Activated CD4-positive, alpha-beta T cell treated with anti-CD3 and anti-CD28 coated beads, Interleukin-2, amount 10 ng/mL, durations not matched to agents 7 days and 5 days (primary cell): ENCODE measurements around the gene CSTPP1. TPM values are rescaled to one million over a fixed set of nuclear protein-coding genes. Genes with fewer than 3 reads are reported as not detected.
"Not testable (repeated sequence)": the region's sequence is repeated elsewhere in the genome, so short reads cannot be mapped to it uniquely, and the experiment has no call there.

ENCODE experiments used
- CTCF ChIA-PET: fragments of 350-600 bp; sonication (Branson Sonifier 250); formaldehyde crosslinking; loops from one replicate; lab custom pipeline; 2021; ENCODE audit warnings: antibody characterized with exemption; lab: Charles Lee
- POLR2A ChIA-PET: fragments of 350-600 bp; sonication (Branson Sonifier 250); formaldehyde crosslinking; loops from one replicate; lab custom pipeline; 2021; ENCODE audit warnings: antibody characterized with exemption; lab: Charles Lee
- DNase-seq: peaks from one replicate; pipeline ENCODE4 v3.0.0-alpha.2; 2020
- H3K27ac Mint-ChIP-seq: one replicate; pipeline ENCODE4 v1.8.0; 2021; ENCODE audit warnings: mild to moderate bottlenecking, moderate library complexity, mixed read lengths
- H3K27me3 Mint-ChIP-seq: one replicate; pipeline ENCODE4 v1.8.0; 2021; ENCODE audit warnings: mixed read lengths
- H3K36me3 Mint-ChIP-seq: one replicate; pipeline ENCODE4 v1.8.0; 2021; ENCODE audit warnings: low read depth, mixed read lengths
- H3K4me1 Mint-ChIP-seq: one replicate; pipeline ENCODE4 v1.8.0; 2021; ENCODE audit warnings: mixed read lengths
- H3K4me3 Mint-ChIP-seq: one replicate; pipeline ENCODE4 v1.8.0; 2021; ENCODE audit warnings: mild to moderate bottlenecking, moderate library complexity, mixed read lengths
- H3K9me3 Mint-ChIP-seq: one replicate; pipeline ENCODE4 v1.8.0; 2021; ENCODE audit warnings: mixed read lengths
- total RNA-seq, 2 experiments: library from RNA; stranded (reverse); gene quantifications; one replicate each; pipeline ENCODE4 v1.2.3, GENCODE V29; 2021

Gene CSTPP1
- total RNA-seq, 2 experiments from 2014 or later = 18.2 to 18.9 TPM

DNA sequence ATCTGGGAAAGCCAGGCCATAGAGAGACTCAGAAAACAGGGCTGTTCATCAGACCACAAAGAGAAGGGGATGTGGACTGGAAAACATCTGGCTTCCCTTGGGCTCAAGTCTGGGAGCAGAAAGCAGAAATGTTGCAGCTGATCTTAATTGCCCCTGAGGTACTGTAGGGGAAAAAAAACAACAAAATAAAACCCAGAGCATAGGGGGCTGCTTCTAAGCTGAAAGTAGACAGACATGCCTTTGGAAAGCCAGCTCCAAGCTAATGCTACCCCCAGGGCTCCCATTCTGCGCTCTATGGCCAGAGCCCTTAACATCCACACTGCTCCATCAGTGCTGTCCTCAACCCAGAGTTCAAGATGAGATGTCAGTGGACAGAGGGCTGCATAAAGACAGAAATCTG is 251.7 kb downstream of the CSTPP1 start:
- CTCF ChIA-PET = interaction anchor here (0.6 to 2.8 kb wide), 8 partner anchors 9 to 266 kb away, joined by 3 to 18 read pairs (median 7); partner anchors contain the start of genes ARFGAP2 and DDB2
- Mint-ChIP-seq H3K27me3 (peaks cover 38% of the 10 kb centered on the region), H3K36me3 (peaks cover 2% of the 10 kb centered on the region), H3K4me1 (peaks cover 13% of the 10 kb centered on the region), H3K27ac (no peak overlapping the region), H3K4me3 (no peak overlapping the region), H3K9me3 (no peaks in the 10 kb centered on the region)
- POLR2A ChIA-PET = no interaction called here
- no peak for DNase-seq

DNA sequence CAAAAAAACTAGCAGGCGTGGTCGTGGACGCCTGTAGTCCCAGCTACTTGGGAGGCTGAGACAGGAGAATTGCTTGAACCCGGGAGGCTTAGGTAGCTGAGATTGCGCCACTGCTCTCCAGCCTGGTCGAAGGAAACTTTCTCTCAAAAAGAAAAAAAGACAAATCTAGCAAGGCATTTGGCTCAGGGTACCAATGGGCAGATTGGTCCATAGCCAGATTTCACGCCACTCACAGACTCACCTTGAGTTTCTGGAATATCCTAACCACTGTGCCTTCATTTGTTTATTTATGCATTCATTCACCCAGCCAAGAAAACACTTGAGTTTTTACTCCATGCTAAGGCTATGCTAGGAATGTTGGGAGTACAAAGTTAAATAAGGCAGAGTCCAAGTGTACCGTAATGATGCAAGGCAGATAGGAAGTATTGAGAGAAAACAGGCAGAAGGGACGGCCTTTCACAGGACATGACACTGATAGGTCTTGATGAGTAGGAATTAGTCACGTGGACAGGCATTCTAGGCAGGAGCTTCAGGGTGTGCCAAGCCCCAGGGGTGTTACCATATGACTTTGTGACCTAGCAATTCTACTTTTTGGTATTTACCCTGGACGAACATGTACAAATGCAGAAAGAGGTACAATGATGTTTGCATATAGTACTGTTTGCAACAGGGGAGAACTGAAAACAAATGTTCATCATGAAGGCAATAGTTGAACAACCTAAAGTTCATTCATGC is 252.7 kb downstream of the CSTPP1 start:
- Mint-ChIP-seq H3K4me1 (peaks cover 13% of the 10 kb centered on the region), H3K9me3 (no peaks in the 10 kb centered on the region), H3K4me3 (no peak overlapping the region), H3K36me3 (peaks cover 2% of the 10 kb centered on the region), H3K27me3 (peaks cover 39% of the 10 kb centered on the region), H3K27ac (no peak overlapping the region)
- CTCF ChIA-PET = interaction anchor here (0.9 to 2.8 kb wide), 3 partner anchors 11 to 12 kb away, joined by 3 to 18 read pairs (median 3); partner anchors contain the start of gene ARFGAP2
- POLR2A ChIA-PET = no interaction called here
- DNase-seq = no peak

DNA sequence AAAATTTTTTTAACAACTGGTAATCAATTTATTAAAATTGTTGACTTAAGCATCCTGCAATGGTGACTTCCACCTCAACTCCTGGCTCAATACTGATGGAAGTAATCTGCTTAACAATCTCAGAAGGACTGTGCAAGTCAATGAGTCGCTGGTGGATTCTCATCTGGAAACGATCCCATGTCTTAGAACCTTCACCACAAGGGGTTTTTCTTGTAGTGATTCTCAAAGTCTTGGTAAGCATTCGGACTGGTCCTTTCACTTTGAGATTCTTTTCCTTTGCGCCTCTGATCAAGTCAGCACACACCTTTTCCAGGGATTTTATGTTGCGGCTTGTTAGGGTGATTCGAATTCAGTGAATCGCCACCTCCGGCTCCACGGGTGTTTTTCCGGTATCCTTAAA is 254.6 kb downstream of the CSTPP1 start:
- H3K4me1 Mint-ChIP-seq = peaks cover 13% of the 10 kb centered on the region
- POLR2A ChIA-PET = not testable (repeated sequence)

DNA sequence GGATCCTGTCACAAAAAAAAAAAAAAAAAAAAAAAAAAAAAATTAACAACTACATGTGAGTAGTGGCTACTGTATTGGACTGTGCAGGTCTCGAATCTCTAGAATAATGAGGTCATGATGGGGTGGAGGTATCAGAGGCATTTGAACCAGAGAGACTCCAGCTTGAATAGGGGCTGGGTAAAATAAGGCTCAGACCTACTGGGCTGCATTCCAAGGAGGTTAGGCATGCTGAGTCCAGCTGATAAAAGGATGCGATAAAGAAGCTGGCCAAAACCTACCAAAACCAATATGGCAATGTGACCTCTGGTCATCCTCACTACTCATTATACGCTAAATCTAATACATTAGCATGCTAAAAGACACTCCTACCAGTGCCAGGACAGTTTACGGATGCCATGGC is 255.6 kb downstream of the CSTPP1 start:
- Mint-ChIP-seq H3K27me3 (peaks cover 31% of the 10 kb centered on the region), H3K4me3 (no peak overlapping the region), H3K36me3 (no peaks in the 10 kb centered on the region), H3K4me1 (peaks cover 6% of the 10 kb centered on the region), H3K9me3 (no peaks in the 10 kb centered on the region), H3K27ac (no peak overlapping the region)
- ChIA-PET CTCF (interaction anchor here (0.5 to 3.7 kb wide), 2 partner anchors 14 to 117 kb away, joined by 3 to 16 read pairs; no protein-coding TSS in a partner anchor), POLR2A (no interaction called here)
- DNase-seq = no peak

More for the DNA sequence above, 254.6 kb downstream of the CSTPP1 start:
- CTCF ChIA-PET = interaction anchor here (3.7 kb wide), 1 partner anchor 13 kb away, joined by 16 read pairs; no protein-coding TSS in a partner anchor
- peaks cover 39% of the 10 kb centered on the region for H3K27me3 Mint-ChIP-seq
- not testable (repeated sequence) for DNase-seq, H3K4me3 Mint-ChIP-seq, H3K36me3 Mint-ChIP-seq, H3K9me3 Mint-ChIP-seq, H3K27ac Mint-ChIP-seq

GRCh38 chr11:47198161-47198560 is 261.6 kb downstream of the CSTPP1 start:
- H3K27me3 Mint-ChIP-seq = peaks cover 11% of the 10 kb centered on the region
- CTCF ChIA-PET, H3K27ac Mint-ChIP-seq, H3K9me3 Mint-ChIP-seq, POLR2A ChIA-PET, H3K4me1 Mint-ChIP-seq, H3K4me3 Mint-ChIP-seq, DNase-seq, H3K36me3 Mint-ChIP-seq: not testable (repeated sequence)

DNA sequence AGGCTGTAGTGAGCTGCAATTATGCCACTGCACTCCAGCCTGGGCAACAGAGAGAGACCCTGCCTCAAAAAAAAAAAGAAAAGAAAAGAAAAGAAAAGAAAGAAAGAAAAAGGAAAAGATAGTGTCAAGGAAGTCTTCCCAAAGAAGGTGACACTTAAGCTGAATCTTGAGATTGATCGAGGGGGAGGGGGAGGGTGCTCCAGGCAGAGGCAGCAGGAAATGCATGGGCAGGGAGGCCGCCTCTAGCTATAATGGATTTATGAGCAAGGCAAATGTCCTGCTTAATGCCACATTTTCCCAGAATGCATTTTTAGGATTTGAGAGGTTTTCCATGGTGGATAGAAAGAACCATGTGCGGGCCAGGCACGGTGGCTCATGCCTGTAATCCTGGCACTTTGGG is 264.5 kb downstream of the CSTPP1 start:
- no peaks in the 10 kb centered on the region for H3K4me1 Mint-ChIP-seq
- peaks cover 10% of the 10 kb centered on the region for H3K27me3 Mint-ChIP-seq
- no peak overlapping the region for H3K27ac Mint-ChIP-seq
- CTCF ChIA-PET = interaction anchor here (0.6 to 2.0 kb wide), 5 partner anchors 11 to 808 kb away, joined by 3 to 8 read pairs (median 3); partner anchors contain the start of gene PACSIN3
- H3K36me3 Mint-ChIP-seq = no peaks in the 10 kb centered on the region
- POLR2A ChIA-PET = no interaction called here
- H3K9me3 Mint-ChIP-seq = no peaks in the 10 kb centered on the region
- H3K4me3 Mint-ChIP-seq = no peak overlapping the region
- DNase-seq = no peak

- no peak for DNase-seq
- CTCF ChIA-PET = interaction anchor here (1.0 to 2.0 kb wide), 3 partner anchors 9 to 17 kb away, joined by 3 to 8 read pairs (median 4); partner anchors contain the start of gene PACSIN3
- Mint-ChIP-seq H3K36me3 (no peaks in the 10 kb centered on the region), H3K9me3 (no peaks in the 10 kb centered on the region), H3K4me3 (no peak overlapping the region), H3K4me1 (no peaks in the 10 kb centered on the region), H3K27me3 (peaks cover 13% of the 10 kb centered on the region), H3K27ac (no peak overlapping the region)
- POLR2A ChIA-PET = interaction anchor here (0.6 kb wide), 1 partner anchor 71 kb away, joined by 4 read pairs; no protein-coding TSS in a partner anchor
These were observed 266.0 kb downstream of the CSTPP1 start for GRCh38 chr11:47202576-47202975.

DNA sequence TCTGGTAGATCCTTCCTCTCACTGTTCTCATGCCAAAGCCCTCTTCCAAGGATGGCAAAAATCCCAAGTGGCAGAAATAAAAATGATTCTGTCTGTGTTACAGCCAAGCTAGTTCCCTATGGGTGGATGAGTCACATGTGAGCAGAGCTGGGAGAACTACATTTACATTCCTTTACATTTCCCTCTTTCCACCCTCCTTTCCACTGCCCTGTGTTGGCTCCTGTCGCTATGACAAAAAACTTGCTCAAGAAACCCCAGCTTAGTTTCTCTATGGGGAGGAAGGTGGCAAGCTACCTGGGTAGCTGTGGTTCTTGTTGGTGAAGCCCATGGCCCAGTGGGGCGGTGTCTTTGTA is 268.1 kb downstream of the CSTPP1 start:
- ChIA-PET CTCF (interaction anchor here (1.1 to 1.3 kb wide), 2 partner anchors 16 to 85 kb away, joined by 3 read pairs; no protein-coding TSS in a partner anchor), POLR2A (no interaction called here)
- Mint-ChIP-seq H3K27ac (no peak overlapping the region), H3K27me3 (peaks cover 10% of the 10 kb centered on the region), H3K4me3 (no peak overlapping the region), H3K4me1 (no peaks in the 10 kb centered on the region), H3K36me3 (no peaks in the 10 kb centered on the region), H3K9me3 (no peaks in the 10 kb centered on the region)
- no peak for DNase-seq

- not testable (repeated sequence) for H3K4me3 Mint-ChIP-seq, DNase-seq, H3K9me3 Mint-ChIP-seq, H3K4me1 Mint-ChIP-seq, H3K36me3 Mint-ChIP-seq, H3K27ac Mint-ChIP-seq
- peaks cover 10% of the 10 kb centered on the region for H3K27me3 Mint-ChIP-seq
- POLR2A ChIA-PET = interaction anchor here (0.7 kb wide), 1 partner anchor 36 kb away, joined by 8 read pairs; no protein-coding TSS in a partner anchor
- CTCF ChIA-PET = interaction anchor here (1.2 to 1.4 kb wide), 2 partner anchors 9 to 22 kb away, joined by 3 to 4 read pairs; no protein-coding TSS in a partner anchor
These were observed 270.0 kb downstream of the CSTPP1 start for GRCh38 chr11:47206577-47206976.

GRCh38 chr11:47207459-47207858 is 270.9 kb downstream of the CSTPP1 start:
- CTCF ChIA-PET = interaction anchor here (0.6 to 0.8 kb wide), 4 partner anchors 16 to 100 kb away, joined by 3 to 8 read pairs (median 4); no protein-coding TSS in a partner anchor
- DNase-seq = no peak
- no peaks in the 10 kb centered on the region for H3K9me3 Mint-ChIP-seq
- no peaks in the 10 kb centered on the region for H3K36me3 Mint-ChIP-seq
- H3K27ac Mint-ChIP-seq = no peak overlapping the region
- peaks cover 8% of the 10 kb centered on the region for H3K27me3 Mint-ChIP-seq
- POLR2A ChIA-PET = no interaction called here
- no peaks in the 10 kb centered on the region for H3K4me1 Mint-ChIP-seq
- no peak overlapping the region for H3K4me3 Mint-ChIP-seq

- H3K27ac Mint-ChIP-seq, H3K27me3 Mint-ChIP-seq, H3K4me3 Mint-ChIP-seq, H3K9me3 Mint-ChIP-seq, DNase-seq, H3K36me3 Mint-ChIP-seq, POLR2A ChIA-PET, H3K4me1 Mint-ChIP-seq: not testable (repeated sequence)
- CTCF ChIA-PET = interaction anchor here (0.6 to 0.8 kb wide), 5 partner anchors 15 to 396 kb away, joined by 3 to 8 read pairs (median 3); no protein-coding TSS in a partner anchor
These were observed 271.5 kb downstream of the CSTPP1 start for GRCh38 chr11:47208008-47208552.

- no peak for DNase-seq
- Mint-ChIP-seq H3K4me1 (peaks cover 2% of the 10 kb centered on the region), H3K4me3 (no peak overlapping the region), H3K9me3 (no peaks in the 10 kb centered on the region), H3K36me3 (no peaks in the 10 kb centered on the region), H3K27ac (no peak overlapping the region), H3K27me3 (peaks cover 8% of the 10 kb centered on the region)
- POLR2A ChIA-PET = no interaction called here
- CTCF ChIA-PET = interaction anchor here (0.6 to 0.7 kb wide), 2 partner anchors 95 to 292 kb away, joined by 3 read pairs; no protein-coding TSS in a partner anchor
These were observed 272.1 kb downstream of the CSTPP1 start for GRCh38 chr11:47208628-47209027.
